ENCODE results near the gene FLNA. TPM values are rescaled to one million over a fixed set of nuclear protein-coding genes. Genes with fewer than 3 reads are reported as not detected.

The FLNA gene
- total and polyA plus RNA-seq, 10 of the 15 experiments (the other 5 are each of a cell fraction or from before 2014, with no cell fraction given) = 5.1 to 643 (median 171) TPM

- TF ChIP-seq PRDM15 (CRISPR knock-in tag; IDR thresholded peaks at IDR 0.05) (no peak), ZNF217 (IDR thresholded peaks at IDR 0.05) (no peak)
These were observed 67.2 kb downstream of the FLNA start (continued) for GRCh38 chrX:154307202-154307601.

- Histone ChIP-seq H3K4me3 (no peak overlapping the region), H3K9ac (ENCODE audit: control insufficient read depth, insufficient read depth, low read length) (no peak overlapping the region), H3K27me3 (replicated peaks in 1 of 2; ENCODE audit: control insufficient read depth in 2 of 2, insufficient read depth in 2 of 2, low read length in 1 of 2) (no peaks in the 10 kb centered on the region), H3K27ac (ENCODE audit: control insufficient read depth, insufficient read depth) (no peak overlapping the region), H2AFZ (ENCODE audit: control insufficient read depth, low read depth, low read length) (no peak overlapping the region), H3K9me3 (replicated peaks; ENCODE audit: control insufficient read depth, insufficient read depth, low read length) (no peaks in the 10 kb centered on the region; the same call in 2 of the 3 replicates), H3K79me2 (ENCODE audit: control insufficient read depth, insufficient read depth, low read length) (no peaks in the 10 kb centered on the region), H3K4me1 (ENCODE audit: control insufficient read depth, insufficient read depth, low read length) (no peaks in the 10 kb centered on the region), H3K36me3 (ENCODE audit: control insufficient read depth in 2 of 2, insufficient read depth in 2 of 2, low read length in 1 of 2) (no peaks in the 10 kb centered on the region), H4K20me1 (ENCODE audit: control insufficient read depth, insufficient read depth) (no peaks in the 10 kb centered on the region), H3K4me2 (ENCODE audit: control insufficient read depth, insufficient read depth) (no peak overlapping the region)
- FAIRE-seq (no peak), DNase-seq (ENCODE audit: low read depth, low spot score) (no peak), ATAC-seq (no peak)
- BruUV-seq (replicated peaks) = no TSS peak
- ChIA-PET SMC1A (ENCODE audit: uncharacterized antibody, unreplicated experiment) (no interaction called here), CTCF (interaction anchor here (0.9 to 1.1 kb wide), 2 partner anchors 11 to 20 kb away, joined by 3 read pairs; partner anchors contain the start of gene TEX28), RAD21 (ENCODE audit: unreplicated experiment) (no interaction called here), POLR2A (no interaction called here)
- WGBS (ENCODE audit: insufficient coverage, insufficient replicate concordance, low lambda C conversion rate, missing lambda C conversion rate) = 38% methylated on average over 11 of the region's 11 CpGs
- intact Hi-C loops (cut with micrococcal nuclease; ENCODE audit: unreplicated experiment) (no loop called here), in situ Hi-C loops (cut with MboI) (loop anchor here (25.0 kb wide), 1 partner anchor 168 kb away; the partner anchor contains the start of gene OPN1LW)
- TF ChIP-seq MTA3 (IDR thresholded peaks at IDR 0.05; ENCODE audit: borderline replicate concordance, low read length) (no peak), CUX1 (IDR thresholded peaks at IDR 0.05; ENCODE audit: insufficient replicate concordance, low read depth, low read length) (no peak), RFX5 (IDR thresholded peaks at IDR 0.05; ENCODE audit: low read depth, low read length) (no peak), KDM1A (IDR thresholded peaks at IDR 0.05; ENCODE audit: borderline replicate concordance) (no peak), EP300 (IDR thresholded peaks at IDR 0.05; ENCODE audit: borderline replicate concordance in 1 of 2, control insufficient read depth in 1 of 2, low read depth in 2 of 2, low read length in 2 of 2) (no peak), EED (IDR thresholded peaks at IDR 0.05; ENCODE audit: low read depth) (no peak), CBX5 (IDR thresholded peaks at IDR 0.05; ENCODE audit: low read depth) (no peak), JUND (IDR thresholded peaks at IDR 0.05; ENCODE audit: low read depth, low read length) (no peak)
These were observed 68.8 kb downstream of the FLNA start for GRCh38 chrX:154305541-154306205.

Data from GM12878 (cell line).